Measurements from ENCODE around the gene CFAP54.

DNA sequence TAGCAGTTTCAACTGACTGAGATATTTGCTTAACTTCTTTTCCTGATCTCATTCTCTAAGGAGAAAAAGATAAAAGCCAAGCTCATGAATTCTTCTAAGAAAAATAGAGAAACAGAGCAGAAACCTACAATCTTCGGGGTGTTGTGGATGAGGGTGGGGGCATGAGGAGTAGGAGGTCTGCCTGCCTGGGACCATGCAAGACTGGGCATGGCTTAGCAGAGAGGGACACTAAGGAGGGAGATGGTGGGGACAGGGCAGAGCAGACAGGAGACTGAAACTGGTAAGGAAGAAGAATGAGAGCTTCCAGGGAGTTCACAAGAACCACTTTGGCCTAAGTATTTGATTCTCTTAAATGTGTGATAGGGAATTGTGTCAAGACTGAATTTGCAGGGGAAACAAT is 188.0 kb downstream of the CFAP54 start:
- TF ChIP-seq CTCF (IDR thresholded peaks at IDR 0.05), result no peak
- TF ChIP-seq POLR2A (IDR thresholded peaks at IDR 0.05), result no peak

Data from thyroid gland (tissue), 4 donors.